ENCODE results near the gene LDLRAD3.

DNA sequence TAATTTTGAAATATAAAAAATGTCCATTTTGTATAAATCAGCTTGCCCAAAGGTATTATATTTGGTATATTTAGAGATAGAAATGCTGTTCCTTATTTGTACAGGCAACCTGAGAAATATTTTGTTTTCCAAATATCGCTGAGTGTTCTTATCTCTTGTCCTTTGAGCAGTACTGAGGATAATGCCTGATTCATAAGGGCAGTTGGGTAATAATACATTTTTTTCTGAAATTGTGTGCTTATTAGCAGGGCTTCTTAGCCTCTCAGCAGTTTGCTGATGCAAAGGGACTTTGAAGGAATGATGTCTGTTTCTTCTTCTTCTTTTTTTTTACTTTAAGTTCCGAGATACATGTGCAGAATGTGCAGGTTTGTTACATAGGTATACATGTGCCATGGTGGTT is 69.1 kb downstream of the LDLRAD3 start:
- TF ChIP-seq, protein P1, sequence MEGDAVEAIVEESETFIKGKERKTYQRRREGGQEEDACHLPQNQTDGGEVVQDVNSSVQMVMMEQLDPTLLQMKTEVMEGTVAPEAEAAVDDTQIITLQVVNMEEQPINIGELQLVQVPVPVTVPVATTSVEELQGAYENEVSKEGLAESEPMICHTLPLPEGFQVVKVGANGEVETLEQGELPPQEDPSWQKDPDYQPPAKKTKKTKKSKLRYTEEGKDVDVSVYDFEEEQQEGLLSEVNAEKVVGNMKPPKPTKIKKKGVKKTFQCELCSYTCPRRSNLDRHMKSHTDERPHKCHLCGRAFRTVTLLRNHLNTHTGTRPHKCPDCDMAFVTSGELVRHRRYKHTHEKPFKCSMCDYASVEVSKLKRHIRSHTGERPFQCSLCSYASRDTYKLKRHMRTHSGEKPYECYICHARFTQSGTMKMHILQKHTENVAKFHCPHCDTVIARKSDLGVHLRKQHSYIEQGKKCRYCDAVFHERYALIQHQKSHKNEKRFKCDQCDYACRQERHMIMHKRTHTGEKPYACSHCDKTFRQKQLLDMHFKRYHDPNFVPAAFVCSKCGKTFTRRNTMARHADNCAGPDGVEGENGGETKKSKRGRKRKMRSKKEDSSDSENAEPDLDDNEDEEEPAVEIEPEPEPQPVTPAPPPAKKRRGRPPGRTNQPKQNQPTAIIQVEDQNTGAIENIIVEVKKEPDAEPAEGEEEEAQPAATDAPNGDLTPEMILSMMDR (conservative IDR thresholded peaks at IDR 0.05; ENCODE audit: low read length): no peak
- TF ChIP-seq EZH2phosphoT487 (IDR thresholded peaks at IDR 0.05; ENCODE audit: borderline replicate concordance): no peak

Data from Loucy (cell line).